NB4 (cell line): ENCODE measurements around the gene IL20RB.

Experiments used
- MAX ChIP-seq: IDR thresholded peaks from 2 replicates; pipeline ENCODE4 v1.6.1; 2011; ENCODE audit warnings: low read depth, low read length
- MYC ChIP-seq: IDR thresholded peaks from 2 replicates; pipeline ENCODE4 v1.6.1; 2011; ENCODE audit warnings: low read depth, low read length
- POLR2A ChIP-seq: IDR thresholded peaks from 2 replicates; pipeline ENCODE4 v1.6.1; 2011; ENCODE audit warnings: mild to moderate bottlenecking; ENCODE audit not compliant: insufficient read length; ENCODE audit errors: extremely low read depth
- TF ChIP-seq, protein P1 (sequence below): IDR thresholded peaks from one replicate; pipeline ENCODE4 v1.5.1; 2012; ENCODE audit warnings: low read depth, low read length

DNA sequence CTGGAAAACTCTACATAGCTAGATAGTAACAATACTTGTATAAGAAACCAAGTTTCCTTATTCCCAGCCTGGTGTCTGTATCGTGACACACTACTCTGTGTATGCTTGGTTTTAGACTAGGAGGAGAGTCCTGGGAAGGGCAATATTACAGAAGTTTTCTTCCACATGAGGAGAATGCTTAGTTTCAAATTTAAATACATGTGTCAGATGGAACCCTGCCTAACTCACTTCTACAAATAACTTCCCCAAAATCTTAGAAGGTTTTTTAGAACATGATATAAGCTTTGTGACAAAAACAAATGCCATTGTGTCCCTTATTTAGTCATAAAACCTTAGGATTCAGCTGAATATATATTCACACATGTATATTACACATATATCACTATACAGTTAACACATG is 7.2 kb upstream of the IL20RB start:
- TF ChIP-seq, protein P1, sequence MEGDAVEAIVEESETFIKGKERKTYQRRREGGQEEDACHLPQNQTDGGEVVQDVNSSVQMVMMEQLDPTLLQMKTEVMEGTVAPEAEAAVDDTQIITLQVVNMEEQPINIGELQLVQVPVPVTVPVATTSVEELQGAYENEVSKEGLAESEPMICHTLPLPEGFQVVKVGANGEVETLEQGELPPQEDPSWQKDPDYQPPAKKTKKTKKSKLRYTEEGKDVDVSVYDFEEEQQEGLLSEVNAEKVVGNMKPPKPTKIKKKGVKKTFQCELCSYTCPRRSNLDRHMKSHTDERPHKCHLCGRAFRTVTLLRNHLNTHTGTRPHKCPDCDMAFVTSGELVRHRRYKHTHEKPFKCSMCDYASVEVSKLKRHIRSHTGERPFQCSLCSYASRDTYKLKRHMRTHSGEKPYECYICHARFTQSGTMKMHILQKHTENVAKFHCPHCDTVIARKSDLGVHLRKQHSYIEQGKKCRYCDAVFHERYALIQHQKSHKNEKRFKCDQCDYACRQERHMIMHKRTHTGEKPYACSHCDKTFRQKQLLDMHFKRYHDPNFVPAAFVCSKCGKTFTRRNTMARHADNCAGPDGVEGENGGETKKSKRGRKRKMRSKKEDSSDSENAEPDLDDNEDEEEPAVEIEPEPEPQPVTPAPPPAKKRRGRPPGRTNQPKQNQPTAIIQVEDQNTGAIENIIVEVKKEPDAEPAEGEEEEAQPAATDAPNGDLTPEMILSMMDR, result no peak
- TF ChIP-seq POLR2A, result no peak
- TF ChIP-seq MAX, result no peak
- no peak for TF ChIP-seq MYC
